SKM-1 (cell line): Measurements from ENCODE around the gene FAM180B.
A peak's percentile ranks its signal among the peaks of the same experiment; 100 is the strongest.
"Not testable (repeated sequence)": the region's sequence is repeated elsewhere in the genome, so short reads cannot be mapped to it uniquely, and the experiment has no call there.

ENCODE experiments used
- DNase-seq: peaks from one replicate; lab custom pipeline; 2025; ENCODE audit not compliant: unreplicated experiment; lab: John Stamatoyannopoulos, UW

FAM180B gene

DNA sequence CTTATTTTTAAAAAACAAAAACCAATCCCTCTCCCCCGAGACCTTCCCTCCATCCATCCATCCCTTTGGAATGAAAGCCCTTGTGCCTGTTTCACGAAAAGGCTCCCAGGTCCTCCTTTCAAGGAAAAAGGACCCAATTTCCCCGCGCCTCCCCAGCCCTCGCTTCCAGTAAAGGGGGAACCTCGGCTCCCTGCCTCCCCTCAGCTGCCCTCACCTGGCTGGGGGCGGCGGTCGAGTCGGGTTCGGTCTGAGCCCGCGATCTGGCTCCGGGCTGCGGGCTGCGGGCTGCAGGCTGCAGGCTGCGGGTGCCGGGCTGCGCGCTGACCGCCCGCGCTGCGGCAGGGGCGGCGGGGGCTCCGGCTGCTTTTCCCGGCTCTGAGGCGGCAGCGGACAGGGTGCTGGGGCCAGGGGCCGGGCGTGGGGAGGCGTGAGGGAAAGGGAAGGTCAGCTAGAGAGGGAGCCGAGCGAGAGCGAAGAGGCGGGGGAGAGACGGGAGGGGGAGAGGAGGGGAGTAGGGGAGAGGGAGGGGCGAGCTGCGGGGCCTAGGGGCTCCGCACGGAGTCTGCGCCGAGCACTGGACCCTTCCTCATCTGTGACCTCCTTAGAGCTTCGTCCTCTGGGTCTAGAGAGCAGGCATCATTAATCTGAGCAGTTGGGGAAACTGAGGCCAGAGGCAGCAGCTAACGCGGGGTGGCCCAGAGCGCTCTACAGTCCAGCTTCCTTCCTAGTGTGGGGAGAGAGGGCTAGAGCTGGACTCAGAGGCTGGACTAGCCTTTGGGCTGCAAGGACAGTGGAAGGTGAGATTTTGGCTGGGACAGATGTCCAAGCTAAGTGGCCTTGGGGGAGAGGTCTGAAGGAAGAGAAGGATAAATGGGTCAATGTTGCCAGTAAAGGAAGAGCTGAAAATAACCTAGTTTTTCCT, 7.7 kb downstream of the FAM180B start, which contains the start of gene C1QTNF4:
TSS of gene C1QTNF4 (minus strand) at position 478 of the 922 bp plus-strand sequence. CDS start 3,601 bp downstream, outside the sequence.
- no peak for DNase-seq

DNA sequence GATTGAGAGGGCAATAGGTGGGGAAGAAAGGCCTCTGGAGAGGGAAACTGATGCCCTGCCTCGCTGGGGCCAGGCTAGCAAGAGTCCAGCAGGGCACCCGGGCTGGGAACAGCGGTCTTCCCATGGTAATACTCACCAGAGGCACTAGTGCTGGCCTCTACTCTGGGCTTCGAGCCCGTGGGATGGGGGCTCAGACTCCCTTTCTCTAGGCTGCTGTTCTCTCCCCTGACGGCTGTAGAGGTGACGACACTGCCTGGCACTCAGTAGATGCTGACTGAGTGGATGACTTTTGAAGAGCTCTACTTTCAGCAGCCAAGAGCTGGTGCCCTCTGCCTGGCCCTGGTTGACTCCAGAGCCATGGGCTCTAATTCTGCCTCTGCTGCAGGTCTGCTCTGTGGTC, 8.6 kb downstream of the FAM180B start:
- DNase-seq: no peak

DNA sequence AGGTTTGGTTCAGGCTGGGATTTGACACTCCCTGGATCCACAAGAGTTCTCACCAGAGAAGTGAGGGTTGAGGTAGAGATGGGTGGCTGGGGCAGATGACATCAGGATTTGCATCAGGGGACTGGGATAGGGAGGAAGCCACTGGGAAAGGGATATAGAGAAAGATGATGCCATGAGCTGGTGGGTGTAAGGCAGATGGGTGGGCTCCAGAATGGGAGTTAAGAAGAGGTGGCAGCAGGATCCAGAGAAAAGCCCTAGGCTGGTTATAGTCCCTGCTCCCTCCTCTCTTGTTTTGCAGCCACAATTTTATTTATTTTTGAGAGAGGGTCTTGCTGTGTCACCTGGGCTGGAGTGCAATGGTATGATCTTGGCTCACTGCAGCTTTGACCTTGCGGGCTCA, 9.5 kb downstream of the FAM180B start:
- no peak for DNase-seq

DNA sequence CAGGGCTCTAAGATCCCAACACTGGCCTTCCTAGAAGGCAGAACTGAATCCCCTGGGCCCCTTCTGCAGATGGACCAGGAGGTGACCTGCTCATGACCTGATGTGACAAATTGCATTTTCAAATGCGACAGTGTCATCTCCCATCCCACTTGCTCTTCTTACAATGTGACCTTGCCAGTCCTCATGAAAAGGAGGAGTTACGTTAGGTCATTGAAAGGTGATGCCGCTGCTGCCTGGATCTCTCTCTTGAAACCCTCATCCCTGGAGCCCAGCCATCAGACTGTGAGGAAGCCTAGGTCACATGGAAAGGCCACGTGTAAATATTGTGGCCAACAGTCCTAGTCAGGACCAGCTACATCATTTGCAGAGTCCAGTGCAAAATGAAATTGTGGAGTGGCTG, 13.4 kb downstream of the FAM180B start:
- no peak for DNase-seq

DNA sequence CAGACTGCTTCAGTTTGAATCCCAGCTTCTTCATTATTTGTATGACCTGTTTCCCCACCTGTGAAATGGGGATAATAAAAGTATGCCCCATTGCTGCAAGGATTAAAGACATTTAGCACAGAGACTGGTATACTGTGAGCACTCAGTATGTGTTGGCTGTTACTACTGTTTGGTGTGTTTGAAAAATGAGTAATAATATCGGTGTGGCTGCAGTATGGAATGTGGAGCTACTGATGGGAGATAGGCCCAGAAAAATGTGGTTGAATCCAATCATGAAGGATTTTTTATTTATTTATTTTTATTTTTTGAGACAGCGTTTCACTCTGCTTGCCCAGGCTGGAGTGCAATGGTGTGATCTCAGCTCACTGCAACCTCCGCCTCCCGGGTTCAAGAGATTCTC, 16.8 kb downstream of the FAM180B start:
- DNase-seq: no peak

DNA sequence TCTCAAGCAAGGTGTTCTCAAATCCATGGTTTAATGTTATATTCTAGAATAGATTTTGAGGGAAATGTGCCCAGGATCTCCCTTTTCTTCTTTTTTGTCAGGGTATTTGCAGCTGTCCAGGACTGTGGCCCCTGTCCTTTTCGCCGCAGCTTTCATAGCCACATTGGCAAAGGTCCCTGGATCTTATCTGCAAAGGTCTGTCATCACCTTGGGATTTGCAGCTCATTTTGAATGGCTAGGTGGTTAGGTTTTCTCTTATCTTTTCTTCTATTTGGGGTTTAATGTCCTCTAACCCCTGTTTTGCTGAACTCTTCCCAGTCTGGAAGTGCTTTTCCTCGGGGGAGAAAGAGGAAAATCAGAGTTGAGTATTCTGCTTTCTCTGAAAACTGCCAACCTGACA, 19.4 kb downstream of the FAM180B start:
- no peak for DNase-seq

DNA sequence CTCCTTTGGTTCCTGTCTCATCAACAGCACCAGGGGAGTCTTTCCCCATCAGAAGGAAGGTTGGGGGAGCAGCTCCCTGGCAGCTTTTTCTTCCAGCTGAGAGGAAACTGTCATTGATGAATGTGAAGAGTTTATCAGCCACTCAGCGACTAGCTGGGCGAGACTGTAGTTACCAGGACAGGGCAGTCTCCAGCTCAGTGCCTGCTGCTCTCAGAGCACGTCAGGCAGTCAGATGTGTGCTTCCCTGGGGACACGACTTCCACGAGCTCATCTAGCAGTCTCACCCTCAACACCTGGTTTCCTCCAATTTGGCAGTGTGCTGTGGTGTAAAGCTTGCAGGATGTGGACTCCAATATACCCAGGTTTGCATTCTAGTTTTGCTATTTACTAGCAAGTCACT, 20.3 kb downstream of the FAM180B start:
- DNase-seq: no peak

DNA sequence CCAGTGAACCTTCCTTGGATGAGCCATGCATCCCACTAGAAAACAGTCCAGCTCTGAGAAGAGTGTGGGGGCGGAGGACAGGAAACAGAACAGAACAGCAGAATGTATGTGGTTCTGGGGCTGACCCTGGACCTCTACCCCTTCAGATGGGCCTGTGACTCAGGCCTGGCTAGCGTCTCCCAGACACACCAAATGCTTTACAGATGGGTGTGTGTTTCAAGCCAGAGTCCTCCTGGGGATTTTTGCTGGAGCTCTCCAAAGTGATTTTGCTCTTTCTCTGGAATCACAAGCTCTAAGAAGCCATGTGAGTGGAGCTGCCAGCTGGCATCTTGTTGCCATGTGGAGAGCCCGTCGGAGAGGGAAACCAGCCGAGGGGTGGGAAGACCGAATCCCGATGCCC, 20.9 kb downstream of the FAM180B start:
- no peak for DNase-seq

DNA sequence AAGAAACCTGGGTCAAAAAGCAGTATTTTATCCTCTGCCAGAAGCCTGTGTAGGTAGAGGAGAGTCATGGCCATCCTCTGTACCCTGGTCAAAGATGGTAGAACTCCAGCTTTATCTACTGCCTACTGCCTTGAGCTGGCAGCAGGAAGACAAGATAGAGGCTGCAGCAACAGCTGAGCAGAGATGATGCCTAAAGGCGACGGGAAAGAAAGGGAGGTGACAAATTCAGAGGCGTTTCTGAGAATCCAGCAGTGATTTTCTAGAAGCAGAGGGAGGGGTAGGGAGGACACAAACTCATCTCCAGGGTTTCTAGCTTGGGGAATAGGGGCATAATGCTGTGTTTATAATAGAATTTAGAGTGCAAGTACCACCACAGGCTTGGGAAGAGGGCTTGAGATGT, 23.2 kb downstream of the FAM180B start:
- DNase-seq: no peak

DNA sequence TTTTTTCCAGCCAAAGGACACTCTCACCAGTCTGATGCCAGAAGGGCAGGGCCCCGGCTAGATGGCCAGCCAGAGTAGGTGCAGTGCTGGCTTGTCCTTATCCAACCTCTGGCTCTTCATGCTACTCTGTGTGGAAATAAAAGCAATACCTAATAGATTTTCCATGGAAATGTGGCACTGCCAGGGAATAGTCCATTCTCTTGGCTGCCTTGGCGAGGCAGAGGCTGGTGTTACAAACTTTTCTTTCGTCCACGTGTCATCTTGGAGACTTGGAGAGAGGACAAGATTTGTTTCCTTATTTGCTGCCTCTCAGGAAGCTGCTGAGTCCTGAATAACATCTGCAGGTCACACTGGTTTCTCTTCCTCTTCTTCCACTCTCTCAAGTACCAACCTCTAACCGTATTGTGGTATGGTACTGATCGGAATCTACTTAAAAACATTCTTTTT, 24.9 kb downstream of the FAM180B start:
- DNase-seq: peak; percentile 62

DNA sequence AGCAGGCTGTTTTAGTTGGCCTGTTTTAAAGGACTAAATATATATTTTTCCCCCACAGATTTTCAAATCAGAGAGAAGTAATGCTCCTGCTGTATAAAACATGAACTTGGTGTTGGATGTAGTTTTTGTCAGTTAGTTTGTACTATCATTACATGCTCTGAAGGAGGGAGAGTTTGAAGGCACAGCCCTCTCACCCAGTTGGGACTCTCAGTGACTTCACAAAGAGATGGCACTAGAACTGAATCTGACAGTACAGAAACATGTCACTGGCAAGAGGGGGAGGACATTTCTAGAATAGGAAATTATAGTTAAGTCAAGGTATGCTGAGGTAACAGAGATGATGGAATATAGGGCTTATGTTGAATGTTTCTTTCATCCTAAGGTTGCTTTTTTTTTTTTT, 28.8 kb downstream of the FAM180B start:
- no peak for DNase-seq

DNA sequence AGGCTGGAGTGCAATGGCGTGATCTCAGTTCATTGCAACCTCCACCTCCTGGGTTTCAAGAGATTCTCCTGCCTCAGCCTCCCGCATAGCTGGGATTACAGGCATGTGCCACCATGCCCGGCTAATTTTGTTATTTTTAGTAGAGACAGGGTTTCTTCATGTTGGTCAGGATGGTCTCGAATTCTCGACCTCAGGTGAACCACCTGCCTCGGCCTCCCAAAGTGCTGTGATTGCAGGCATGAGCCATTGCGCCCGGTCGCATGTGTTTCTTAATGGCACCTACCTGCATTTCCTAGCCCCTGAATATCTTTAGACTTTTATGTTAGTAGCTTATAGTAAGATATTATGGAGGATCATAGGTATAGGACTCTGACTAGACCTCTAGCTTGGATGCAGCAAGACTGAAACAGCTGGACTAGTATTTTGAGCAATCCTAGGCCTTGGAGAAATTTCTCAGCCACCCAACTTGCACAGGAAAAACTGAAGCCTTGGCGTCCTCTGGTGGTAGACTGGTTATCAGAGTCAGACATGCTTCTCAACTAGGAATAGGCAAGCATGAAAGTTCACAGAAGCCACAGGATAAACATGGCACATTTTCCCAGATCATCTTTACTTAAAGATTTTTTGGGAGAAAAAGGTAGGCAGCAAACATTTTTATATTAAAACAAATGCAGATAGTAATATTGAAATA, 30.4 kb downstream of the FAM180B start:
- DNase-seq: no peak

DNA sequence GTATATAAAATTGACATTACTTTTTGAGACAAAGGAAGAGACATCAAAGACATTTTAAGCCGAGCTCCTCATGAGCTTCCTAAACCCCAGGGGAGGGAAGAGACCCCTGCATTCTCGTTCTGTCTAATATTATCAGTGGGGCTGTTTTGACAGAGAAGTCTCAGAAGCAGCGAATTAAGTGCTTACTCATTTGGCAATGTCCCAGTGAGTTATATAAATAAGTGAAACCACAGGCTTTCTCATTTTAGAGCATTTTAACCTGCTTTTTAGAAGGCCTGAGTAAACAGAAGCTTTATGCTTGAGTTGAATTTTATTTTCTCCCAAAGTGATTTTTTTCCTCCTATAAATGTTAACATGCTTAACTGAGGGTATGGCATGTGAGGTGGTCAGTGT, 30.9 kb downstream of the FAM180B start:
- DNase-seq: no peak

DNA sequence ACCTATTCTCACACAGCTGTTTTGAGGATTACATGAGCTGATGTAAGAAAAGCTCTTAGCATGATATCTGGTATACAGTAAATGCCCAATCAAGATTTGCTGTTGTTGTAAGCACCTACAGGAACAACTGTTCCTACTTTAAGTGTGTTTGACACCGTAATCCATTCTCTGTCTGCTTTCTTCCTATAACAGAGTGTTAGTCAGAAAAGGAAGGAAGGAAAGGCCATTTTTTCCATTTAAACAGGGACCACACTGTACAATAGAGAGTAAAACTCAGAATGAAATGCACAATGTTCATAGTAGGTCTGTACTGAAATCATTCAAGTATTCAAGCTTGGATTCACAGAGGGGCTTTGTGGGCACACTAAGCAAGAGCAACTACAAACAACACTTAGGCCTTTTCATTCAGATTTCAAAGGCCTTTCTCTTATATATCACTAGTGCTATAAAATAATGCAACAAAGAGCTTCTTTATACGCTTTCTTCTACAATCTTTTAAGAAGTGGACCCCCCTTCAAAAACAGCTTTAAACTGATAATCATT, 34.4 kb downstream of the FAM180B start:
- no peak for DNase-seq

DNA sequence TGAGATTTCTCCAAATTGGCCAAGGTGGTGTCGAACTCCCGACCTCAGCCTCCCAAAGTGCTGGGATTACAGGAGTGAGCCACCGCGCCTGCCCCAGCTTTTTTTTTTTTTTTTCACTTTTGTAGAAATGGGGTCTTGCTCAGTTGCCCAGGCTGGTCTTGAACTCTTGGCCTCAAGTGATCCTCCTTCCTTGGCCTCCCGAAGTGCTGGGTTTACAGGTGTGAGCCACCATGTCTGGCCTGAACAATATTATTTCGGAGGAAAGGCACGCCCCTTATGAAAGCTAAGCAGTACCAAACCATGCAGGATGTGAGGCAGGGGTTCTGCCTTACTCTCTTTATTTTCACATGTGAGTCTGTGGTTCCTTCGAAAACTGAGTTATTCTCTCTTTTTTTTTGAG, 39.8 kb downstream of the FAM180B start:
- no peak for DNase-seq

DNA sequence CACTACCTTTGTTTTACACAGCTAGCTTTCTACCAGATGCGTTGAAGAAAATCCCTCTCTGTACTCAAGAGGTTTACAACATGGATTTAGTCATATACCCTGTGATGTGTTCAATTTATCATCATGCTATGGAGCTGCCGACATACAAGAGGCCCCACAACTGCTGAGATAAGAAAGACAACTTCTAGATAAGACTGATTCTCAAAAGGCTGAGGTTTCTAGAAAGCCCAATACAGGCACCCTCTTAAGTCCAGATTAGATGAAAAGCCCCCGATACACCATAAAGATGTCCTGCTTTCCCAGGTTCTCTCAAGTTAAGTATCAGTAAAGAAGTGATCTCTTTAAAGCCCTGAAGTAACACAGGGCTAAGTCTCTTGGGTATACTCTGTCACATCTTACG, 41.5 kb downstream of the FAM180B start:
- DNase-seq: no peak

DNA sequence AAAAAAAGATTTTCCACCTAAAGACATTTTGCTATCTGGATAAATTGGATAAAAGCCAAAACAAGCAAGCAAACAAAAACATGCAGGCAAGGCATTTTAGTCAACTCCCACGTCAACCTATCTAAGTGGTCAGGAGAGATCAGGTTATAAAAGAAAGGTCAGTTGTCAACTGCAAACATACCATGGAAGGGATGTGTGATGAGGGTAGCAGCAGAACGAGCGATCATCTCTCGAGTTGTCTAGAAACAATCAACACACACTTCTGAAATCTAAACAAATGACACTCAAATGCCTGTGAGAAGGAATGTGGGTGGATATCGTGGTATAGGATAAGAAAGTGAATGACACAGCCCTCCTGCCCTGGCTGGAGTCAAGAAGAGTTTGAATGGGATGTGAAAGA, 45.0 kb downstream of the FAM180B start:
- no peak for DNase-seq

DNA sequence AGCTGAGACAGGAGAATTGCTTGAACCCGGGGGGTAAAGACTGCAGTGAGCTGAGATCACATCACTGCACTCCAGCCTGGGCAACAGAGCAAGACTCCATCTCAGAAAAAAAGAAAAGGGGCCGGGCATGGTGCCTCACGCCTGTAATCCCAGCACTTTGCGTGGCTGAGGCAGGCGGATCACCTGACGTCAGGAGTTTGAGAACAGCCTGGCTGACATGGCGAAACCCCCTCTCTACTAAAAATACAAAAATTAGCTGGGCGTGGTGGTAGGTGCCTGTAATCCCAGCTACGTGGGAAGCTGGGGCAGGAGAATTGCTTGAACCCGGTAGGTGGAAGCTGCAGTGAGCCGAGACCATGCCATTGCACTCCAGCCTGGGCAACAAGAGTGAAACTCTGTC, 49.9 kb downstream of the FAM180B start:
- not testable (repeated sequence) for DNase-seq
